H9 (cell line): ENCODE data around the gene CNTN2. TPM values are rescaled to one million over a fixed set of nuclear protein-coding genes. Genes with fewer than 3 reads are reported as not detected.

Experiments used
- DNase-seq: peaks from one replicate; pipeline ENCODE4 v3.0.0-alpha.2; 2017
- H2AFZ ChIP-seq: one replicate; pipeline ENCODE4 v1.6.1; 2013; ENCODE audit warnings: mild to moderate bottlenecking, low read length, control low read depth, moderate library complexity
- H2AK5ac ChIP-seq: 2 replicates; pipeline ENCODE4 v1.6.1; 2013; ENCODE audit warnings: low read length, control low read depth, mixed read lengths; ENCODE audit not compliant: insufficient read length
- H2BK120ac ChIP-seq: one replicate; pipeline ENCODE4 v1.6.1; 2013; ENCODE audit warnings: low read depth, mild to moderate bottlenecking, low read length, control low read depth, inconsistent platforms; ENCODE audit not compliant: poor library complexity, severe bottlenecking
- H2BK12ac ChIP-seq: 2 replicates; pipeline ENCODE4 v1.6.1; 2013; ENCODE audit warnings: low read length, control low read depth, mixed read lengths, low read depth; ENCODE audit not compliant: insufficient read length
- H2BK15ac ChIP-seq: 2 replicates; pipeline ENCODE4 v1.6.1; 2013; ENCODE audit warnings: low read depth, low read length, control low read depth
- H2BK20ac ChIP-seq: one replicate; pipeline ENCODE4 v1.6.1; 2013; ENCODE audit warnings: low read depth, mild to moderate bottlenecking, low read length, control low read depth, inconsistent platforms; ENCODE audit not compliant: poor library complexity, severe bottlenecking
- H2BK5ac ChIP-seq: 2 replicates; pipeline ENCODE4 v1.6.1; 2013; ENCODE audit warnings: low read length, control low read depth, mixed read lengths; ENCODE audit not compliant: insufficient read length
- H3K14ac ChIP-seq: 2 replicates; pipeline ENCODE4 v1.6.1; 2013; ENCODE audit warnings: low read length, control low read depth; ENCODE audit not compliant: insufficient read depth
- H3K18ac ChIP-seq: 2 replicates; pipeline ENCODE4 v1.6.1; 2013; ENCODE audit warnings: low read depth, mild to moderate bottlenecking, mixed read lengths, low read length, control low read depth; ENCODE audit not compliant: insufficient read length
- H3K23ac ChIP-seq: 2 replicates; pipeline ENCODE4 v1.6.1; 2013; ENCODE audit warnings: low read length, control low read depth, mixed read lengths, low read depth; ENCODE audit not compliant: insufficient read length
- H3K23me2 ChIP-seq: 2 replicates; pipeline ENCODE4 v1.6.1; 2013; ENCODE audit warnings: low read depth, mild to moderate bottlenecking, mixed read lengths, low read length, control low read depth; ENCODE audit not compliant: insufficient read length, poor library complexity, severe bottlenecking
- H3K27ac ChIP-seq: 2 replicates; pipeline ENCODE4 v1.5.1; 2013; ENCODE audit warnings: low read length, control low read depth, mixed read lengths, low read depth; ENCODE audit not compliant: insufficient read length
- H3K27me3 ChIP-seq: 2 replicates; pipeline ENCODE4 v1.6.1; 2013; ENCODE audit warnings: low read length, control low read depth, inconsistent platforms; ENCODE audit not compliant: insufficient read depth
- H3K4ac ChIP-seq: 2 replicates; pipeline ENCODE4 v1.6.1; 2013; ENCODE audit warnings: low read depth, mild to moderate bottlenecking, control low read depth, inconsistent platforms, low read length, moderate library complexity
- H3K4me1 ChIP-seq: 2 replicates; pipeline ENCODE4 v1.6.1; 2013; ENCODE audit warnings: low read length, control low read depth, inconsistent platforms; ENCODE audit not compliant: insufficient read depth
- H3K4me2 ChIP-seq: 2 replicates; pipeline ENCODE4 v1.6.1; 2013; ENCODE audit warnings: low read length, control low read depth, mixed read lengths; ENCODE audit not compliant: insufficient read length, insufficient read depth
- H3K56ac ChIP-seq: 2 replicates; pipeline ENCODE4 v1.6.1; 2013; ENCODE audit warnings: low read depth, mild to moderate bottlenecking, mixed read lengths, low read length, control low read depth; ENCODE audit not compliant: insufficient read length
- H3K79me1 ChIP-seq: 2 replicates; pipeline ENCODE4 v1.6.1; 2013; ENCODE audit warnings: low read depth, mild to moderate bottlenecking, moderate library complexity, low read length, control low read depth, inconsistent platforms; ENCODE audit not compliant: insufficient read depth, poor library complexity, severe bottlenecking
- H3K79me2 ChIP-seq: 2 replicates; pipeline ENCODE4 v1.6.1; 2013; ENCODE audit warnings: low read length, control low read depth, inconsistent platforms; ENCODE audit not compliant: insufficient read depth
- H3K9ac ChIP-seq: 2 replicates; pipeline ENCODE4 v1.6.1; 2013; ENCODE audit warnings: low read length, control low read depth, mixed read lengths; ENCODE audit not compliant: insufficient read length; ENCODE audit errors: extremely low read depth
- H3K9me3 ChIP-seq: one replicate; pipeline ENCODE4 v1.6.1; 2013; ENCODE audit warnings: low read depth, low read length, inconsistent platforms; ENCODE audit not compliant: control insufficient read depth
- H3T11ph ChIP-seq: one replicate; pipeline ENCODE4 v1.6.1; 2013; ENCODE audit warnings: mild to moderate bottlenecking, low read length, control low read depth, inconsistent platforms
- H4K20me1 ChIP-seq: one replicate; pipeline ENCODE4 v1.6.1; 2013; ENCODE audit not compliant: control insufficient read depth, insufficient read length, insufficient read depth
- H4K5ac ChIP-seq: 2 replicates; pipeline ENCODE4 v1.6.1; 2013; ENCODE audit warnings: low read depth, mild to moderate bottlenecking, mixed read lengths, low read length, control low read depth; ENCODE audit not compliant: insufficient read length
- H4K8ac ChIP-seq: replicated peaks from 2 replicates; pipeline ENCODE4 v1.6.1; 2013; ENCODE audit warnings: low read length, control low read depth, mixed read lengths, low read depth; ENCODE audit not compliant: insufficient read length
- H4K91ac ChIP-seq: 2 replicates; pipeline ENCODE4 v1.6.1; 2013; ENCODE audit warnings: low read depth, mild to moderate bottlenecking, moderate library complexity, mixed read lengths, low read length, control low read depth; ENCODE audit not compliant: insufficient read length
- H3K27ac Mint-ChIP-seq, 3 experiments: 2 replicates in 2 of 3; 3 replicates in 1 of 3; pipeline ENCODE4 v1.8.0; 2020 to 2021; ENCODE audit warnings: mixed read lengths in 3 of 3, mild to moderate bottlenecking in 1 of 3, moderate library complexity in 1 of 3
- H3K27me3 Mint-ChIP-seq: 2 replicates; pipeline ENCODE4 v1.8.0; 2021; ENCODE audit warnings: low read depth, mild to moderate bottlenecking, moderate library complexity, mixed read lengths
- H3K36me3 Mint-ChIP-seq, 3 experiments: 2 replicates in 2 of 3; 3 replicates in 1 of 3; pipeline ENCODE4 v1.8.0; 2020 to 2021; ENCODE audit warnings: low read depth in 3 of 3, mixed read lengths in 3 of 3; ENCODE audit not compliant: insufficient read depth in 1 of 3
- H3K4me1 Mint-ChIP-seq, 2 experiments: 2 replicates each; pipeline ENCODE4 v1.8.0; 2020; ENCODE audit warnings: mixed read lengths in 2 of 2
- H3K4me3 Mint-ChIP-seq, 2 experiments: 2 replicates in 1 of 2; 3 replicates in 1 of 2; pipeline ENCODE4 v1.8.0; 2020 to 2021; ENCODE audit warnings: mild to moderate bottlenecking in 2 of 2, mixed read lengths in 2 of 2, moderate library complexity in 1 of 2
- H3K9me3 Mint-ChIP-seq, 2 experiments: 2 replicates in 1 of 2; 3 replicates in 1 of 2; pipeline ENCODE4 v1.8.0; 2020; ENCODE audit warnings: mild to moderate bottlenecking in 2 of 2, mixed read lengths in 2 of 2, moderate library complexity in 1 of 2
- CTCF ChIP-seq: fragments of 200-600 bp; sonication (generic); conservative IDR thresholded peaks from 3 replicates; pipeline ENCODE4 v1.8.0; 2021; ENCODE audit warnings: antibody characterized with exemption, mild to moderate bottlenecking
- WGBS: extraction: QIAGEN DNeasy Blood & Tissue Kit; methylation state at CpG from one replicate; pipeline ENCODE4 v1.1.7; 2013; ENCODE audit warnings: missing lambda C conversion rate, low lambda C conversion rate, mixed read lengths; ENCODE audit not compliant: insufficient read length; ENCODE audit errors: extremely low coverage; 5-methylcytosine and 5-hydroxymethylcytosine counted together
- total RNA-seq: library from RNA; stranded (reverse); gene quantifications from 2 replicates; pipeline ENCODE4 v1.2.1, GENCODE V29; 2021

Gene CNTN2
- total RNA-seq, 1 experiment from 2014 or later, result 0.42 TPM

- no peak overlapping the region for H3T11ph ChIP-seq
- H2BK12ac ChIP-seq, result no peak overlapping the region
- H3K14ac ChIP-seq, result no peak overlapping the region
- no peaks in the 10 kb centered on the region for H3K27me3 ChIP-seq
- H3K23ac ChIP-seq, result no peak overlapping the region
- no peak overlapping the region for H4K91ac ChIP-seq
- H3K79me1 ChIP-seq, result peaks cover 7% of the 10 kb centered on the region
- no peaks in the 10 kb centered on the region for H3K27me3 Mint-ChIP-seq
- H3K56ac ChIP-seq, result no peak overlapping the region
- no peaks in the 10 kb centered on the region for H3K23me2 ChIP-seq
- no peaks in the 10 kb centered on the region for H3K4me1 Mint-ChIP-seq
- H3K9me3 Mint-ChIP-seq, result no peaks in the 10 kb centered on the region
- H3K79me2 ChIP-seq, result no peaks in the 10 kb centered on the region
- no peak overlapping the region for H3K9ac ChIP-seq
- no peak for DNase-seq
- no peak overlapping the region for H2AK5ac ChIP-seq
- H3K4ac ChIP-seq, result no peak overlapping the region
- no peak overlapping the region for H4K5ac ChIP-seq
- H3K4me1 ChIP-seq, result no peaks in the 10 kb centered on the region
- H4K20me1 ChIP-seq, result no peaks in the 10 kb centered on the region
- no peak overlapping the region for H2BK5ac ChIP-seq
- H3K4me2 ChIP-seq, result no peak overlapping the region
- no peak overlapping the region for H2AFZ ChIP-seq
- peaks cover 23 to 50% (median 46%) of the 10 kb centered on the region in 3 experiments; a peak in 6 of 7 replicates for H3K36me3 Mint-ChIP-seq
- H2BK20ac ChIP-seq, result no peak overlapping the region
- no peak overlapping the region for H3K18ac ChIP-seq
- TF ChIP-seq CTCF, result no peak
- no peak overlapping the region for H3K27ac Mint-ChIP-seq
- no peak overlapping the region for H3K27ac ChIP-seq
- H2BK15ac ChIP-seq, result no peak overlapping the region
- H4K8ac ChIP-seq, result no peak overlapping the region
- H2BK120ac ChIP-seq, result no peak overlapping the region
- H3K4me3 Mint-ChIP-seq, result no peak overlapping the region
- no CpG with 5 or more reads among the region's 4 CpGs for WGBS
- H3K9me3 ChIP-seq, result no peaks in the 10 kb centered on the region
These were observed 65.5 kb downstream of the CNTN2 start for GRCh38 chr1:205108464-205108863.
